Stimulated activated CD4-positive, alpha-beta T cell treated with anti-CD3 and anti-CD28 coated beads, Interleukin-4, amount 100 ng/mL, for 4 hours (primary cell): Measurements from ENCODE around the gene UNC13A.

Experiments used
- DNase-seq, 2 experiments: peaks; one replicate each; pipeline ENCODE4 v3.0.0-alpha.2; 2020

The UNC13A gene

GRCh38 chr19:17703824-17704463 is 15.8 kb upstream of the UNC13A start:
- peak; percentile 47 to 71 for DNase-seq

- DNase-seq = no peak
Measured at GRCh38 chr19:17695198-17695597, 7.0 kb upstream of the UNC13A start.

GRCh38 chr19:17692566-17692965 is 4.4 kb upstream of the UNC13A start:
- DNase-seq = no peak

DNA sequence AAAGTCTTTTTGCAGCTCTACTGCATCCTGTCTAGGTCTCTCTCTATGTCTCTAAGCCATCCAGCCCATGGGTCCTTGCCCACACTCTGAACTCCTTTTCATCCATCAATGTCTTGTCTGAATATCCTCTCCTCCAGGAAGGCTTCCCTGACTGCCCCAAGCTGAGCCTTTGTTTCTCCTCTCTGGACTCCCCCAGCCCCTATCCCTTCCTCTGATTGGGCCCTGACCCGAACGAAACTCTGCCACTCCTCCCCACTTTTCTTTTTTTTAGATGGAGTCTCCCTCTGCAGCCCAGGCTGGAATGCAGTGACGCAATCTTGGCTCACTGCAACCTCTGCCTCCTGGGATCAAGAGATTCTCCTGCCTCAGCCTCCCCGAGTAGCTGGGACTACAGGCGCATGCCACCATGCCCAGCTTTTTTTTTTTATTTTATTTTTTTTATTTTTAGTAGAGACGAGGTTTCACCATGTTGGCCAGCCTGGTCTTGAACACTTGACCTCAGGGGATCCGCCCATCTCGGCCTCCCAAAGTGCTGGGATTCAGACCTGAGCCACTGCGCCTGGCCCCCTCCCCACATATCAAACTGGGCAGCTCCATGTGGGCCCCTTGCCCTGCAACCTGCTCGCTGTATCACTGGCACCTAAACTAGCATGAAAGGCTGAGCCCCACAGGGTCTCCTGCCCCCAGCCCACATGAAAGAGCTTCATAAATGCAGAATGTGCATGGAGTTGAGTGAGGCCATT is 870 bp upstream of the UNC13A start:
- DNase-seq = no peak

- DNase-seq = no peak
Measured at GRCh38 chr19:17687141-17687856, 855 bp downstream of the UNC13A start.

- DNase-seq = peak in 1 of 2 experiments; percentile 6
Measured at GRCh38 chr19:17686592-17687024, 1.5 kb downstream of the UNC13A start.

- no peak for DNase-seq
Measured at GRCh38 chr19:17686023-17686521, 2.1 kb downstream of the UNC13A start.

GRCh38 chr19:17685451-17686022 is 2.6 kb downstream of the UNC13A start:
- no peak for DNase-seq

DNA sequence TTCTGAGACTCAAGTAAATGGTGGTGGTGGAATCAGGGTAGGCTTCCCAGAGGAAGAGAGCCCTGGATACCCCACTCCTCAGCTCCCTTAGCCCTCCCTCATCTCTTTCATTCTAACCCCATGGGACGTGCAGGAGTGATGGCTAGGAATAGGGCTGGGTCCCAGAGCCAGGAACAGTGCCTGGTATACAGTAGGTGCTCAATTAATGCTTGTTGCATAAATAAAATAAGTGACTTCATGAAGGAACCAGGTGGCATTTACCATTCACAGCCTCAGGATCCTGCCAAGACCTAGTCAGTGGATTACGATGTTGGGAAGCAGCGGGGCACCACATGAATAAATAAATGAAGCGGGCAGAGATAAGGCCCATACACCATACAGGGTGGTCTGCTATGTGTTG is 3.9 kb downstream of the UNC13A start:
- DNase-seq = no peak

- DNase-seq = no peak
Measured at GRCh38 chr19:17683078-17683477, 5.1 kb downstream of the UNC13A start.

- no peak for DNase-seq
Measured at GRCh38 chr19:17682273-17682672, 5.9 kb downstream of the UNC13A start.

- peak; percentile 17 to 29 for DNase-seq
Measured at GRCh38 chr19:17681505-17682125, 6.5 kb downstream of the UNC13A start.

- DNase-seq = peak; percentile 30 to 32
Measured at GRCh38 chr19:17680230-17680722, 7.9 kb downstream of the UNC13A start.

GRCh38 chr19:17679526-17680229 is 8.5 kb downstream of the UNC13A start:
- DNase-seq = no peak

DNA sequence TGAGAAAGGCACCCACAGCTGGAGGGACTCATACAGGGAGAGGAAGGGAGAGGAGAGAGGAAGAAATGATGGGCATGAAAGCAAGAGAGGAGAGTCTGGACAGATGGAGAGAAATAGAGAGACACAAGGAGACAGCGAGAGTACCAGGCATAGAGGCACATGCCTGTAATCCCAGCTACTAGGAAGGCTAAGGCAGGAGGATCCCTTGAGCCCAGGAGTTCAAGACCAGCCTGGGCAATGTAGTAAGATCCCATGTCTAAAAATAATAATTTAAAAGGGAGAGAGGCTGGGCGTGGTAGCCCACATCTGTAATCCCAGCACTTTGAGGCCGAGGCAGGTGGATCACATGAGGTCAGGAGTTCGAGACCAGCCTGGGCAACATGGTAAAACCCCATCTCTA is 9.3 kb downstream of the UNC13A start:
- no peak for DNase-seq

DNA sequence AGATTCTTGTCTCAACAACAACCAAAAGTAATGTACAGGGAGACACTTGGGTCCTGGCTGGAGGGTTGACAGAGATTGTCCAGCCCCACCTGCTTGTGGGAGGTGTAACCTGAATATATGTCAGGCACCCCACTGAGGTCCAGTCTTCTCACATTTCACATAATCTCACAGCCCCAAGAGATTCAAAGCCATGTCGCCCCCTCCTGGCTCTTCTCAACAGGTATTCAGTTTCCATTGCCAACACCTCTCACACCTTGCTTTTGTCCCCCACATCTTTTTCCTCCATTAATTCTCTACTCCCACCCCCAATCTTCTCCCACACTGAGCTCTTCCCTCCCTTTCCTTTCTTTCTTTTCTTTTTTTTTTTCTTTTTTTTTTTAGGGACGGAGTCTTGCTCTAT is 11.2 kb downstream of the UNC13A start:
- no peak for DNase-seq

GRCh38 chr19:17676295-17676694 is 11.9 kb downstream of the UNC13A start:
- DNase-seq = no peak

- no peak for DNase-seq
Measured at GRCh38 chr19:17673937-17674799, 14.0 kb downstream of the UNC13A start.

- no peak for DNase-seq
Measured at GRCh38 chr19:17671906-17672305, 16.2 kb downstream of the UNC13A start.

GRCh38 chr19:17669419-17669818 is 18.7 kb downstream of the UNC13A start:
- no peak for DNase-seq

DNA sequence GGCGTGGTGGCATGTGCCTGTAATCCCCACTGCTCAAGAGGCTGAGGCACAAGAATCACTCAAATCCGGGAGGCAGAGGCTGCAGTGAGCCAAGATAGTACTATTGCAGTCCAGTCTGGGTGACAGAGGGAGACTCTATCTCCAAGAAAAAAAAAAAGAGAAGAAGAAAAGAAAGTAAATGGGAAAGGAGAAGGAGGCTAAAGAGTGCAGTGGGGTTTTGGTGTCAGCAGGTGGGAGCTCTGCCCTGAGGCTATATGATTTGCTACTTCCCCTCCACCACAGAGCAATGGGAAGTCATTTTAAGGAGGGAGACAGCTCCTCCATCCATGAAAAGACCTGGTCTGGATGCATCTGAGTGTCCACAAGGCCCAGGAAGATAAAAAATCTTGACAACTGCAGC is 23.1 kb downstream of the UNC13A start:
- no peak for DNase-seq
